Keratinocyte (primary cell): Measurements from ENCODE around the gene SPOCK3. TPM values are rescaled to one million over a fixed set of nuclear protein-coding genes. Genes with fewer than 3 reads are reported as not detected.

Experiments used
- DNase-seq: peaks from one replicate; pipeline ENCODE4 v3.0.0-alpha.2; 2011; ENCODE audit warnings: low read depth, missing footprints, low spot score
- FAIRE-seq: peaks from 2 replicates; lab custom pipeline; 2011; peaks lifted over from hg19 to GRCh38; lab: Jason Lieb, UNC
- H2AFZ ChIP-seq: 2 replicates; pipeline ENCODE4 v1.6.0; 2012; ENCODE audit warnings: low read length, control low read depth, inconsistent platforms; ENCODE audit not compliant: control insufficient read depth
- H3K27ac ChIP-seq: 2 replicates; pipeline ENCODE4 v1.5.1; 2011; ENCODE audit warnings: low read length; ENCODE audit not compliant: control insufficient read depth, insufficient read depth
- H3K27me3 ChIP-seq: 3 replicates; pipeline ENCODE4 v1.6.0; 2011; ENCODE audit warnings: low read length; ENCODE audit not compliant: control insufficient read depth, insufficient read depth; ENCODE audit errors: extremely low read depth
- H3K36me3 ChIP-seq, 2 experiments: 2 replicates in 1 of 2; 3 replicates in 1 of 2; pipeline ENCODE4 v1.5.1; 2011; ENCODE audit warnings: low read length in 2 of 2, mild to moderate bottlenecking in 1 of 2; ENCODE audit not compliant: control insufficient read depth in 2 of 2, insufficient read depth in 2 of 2; ENCODE audit errors: extremely low read depth in 1 of 2
- H3K4me1 ChIP-seq: 3 replicates; pipeline ENCODE4 v1.5.1; 2011; ENCODE audit warnings: low read length; ENCODE audit not compliant: control insufficient read depth, insufficient read depth; ENCODE audit errors: extremely low read depth
- H3K4me2 ChIP-seq: 3 replicates; pipeline ENCODE4 v1.6.0; 2011; ENCODE audit warnings: low read depth, low read length; ENCODE audit not compliant: control insufficient read depth, insufficient read depth; ENCODE audit errors: extremely low read depth
- H3K4me3 ChIP-seq, 3 experiments: fragments of 200-600 bp in 1 of 3; sonication (generic) in 1 of 3; 2 replicates in 2 of 3; 3 replicates in 1 of 3; pipeline ENCODE4 v1.5.1; 2011 to 2016; ENCODE audit warnings: low read length in 3 of 3, mild to moderate bottlenecking in 3 of 3, control low read depth in 2 of 3, inconsistent platforms in 1 of 3, low read depth in 1 of 3, mixed read lengths in 1 of 3, mixed run types in 1 of 3, moderate library complexity in 1 of 3; ENCODE audit not compliant: control insufficient read depth in 2 of 3, insufficient read depth in 2 of 3; ENCODE audit errors: extremely low read depth in 1 of 3
- H3K79me2 ChIP-seq: 2 replicates; pipeline ENCODE4 v1.6.0; 2012; ENCODE audit warnings: low read length; ENCODE audit not compliant: control insufficient read depth, insufficient read depth
- H3K9ac ChIP-seq: 3 replicates; pipeline ENCODE4 v1.6.0; 2011; ENCODE audit warnings: low read length; ENCODE audit not compliant: control insufficient read depth, insufficient read depth; ENCODE audit errors: extremely low read depth
- H3K9me1 ChIP-seq: 3 replicates; pipeline ENCODE4 v1.6.0; 2011; ENCODE audit warnings: low read length; ENCODE audit not compliant: control insufficient read depth, insufficient read depth; ENCODE audit errors: extremely low read depth
- H3K9me3 ChIP-seq: 2 replicates; pipeline ENCODE4 v1.5.1; 2012; ENCODE audit warnings: low read depth, low read length; ENCODE audit not compliant: control insufficient read depth
- H4K20me1 ChIP-seq: 3 replicates; pipeline ENCODE4 v1.6.0; 2011; ENCODE audit warnings: low read length; ENCODE audit not compliant: control insufficient read depth, insufficient read depth; ENCODE audit errors: extremely low read depth
- CTCF ChIP-seq, 3 experiments: IDR thresholded peaks in 1 of 3; conservative IDR thresholded peaks in 1 of 3; optimal IDR thresholded peaks in 1 of 3; 2 replicates in 2 of 3; 3 replicates in 1 of 3; pipeline versions ENCODE3 to v1.5.1; 2011; ENCODE audit warnings: low read length in 3 of 3, mild to moderate bottlenecking in 3 of 3, moderate library complexity in 2 of 3, control low read depth in 1 of 3, inconsistent platforms in 1 of 3; ENCODE audit not compliant: insufficient read depth in 2 of 3; ENCODE audit errors: extremely low read depth in 1 of 3
- EZH2 ChIP-seq: IDR thresholded peaks from one replicate; pipeline ENCODE4 v1.6.1; 2012; ENCODE audit warnings: inconsistent platforms, mild to moderate bottlenecking, low read length, moderate library complexity
- dilution Hi-C: fragments of 300-500 bp; cut with MboI; formaldehyde crosslinking; loops from one replicate; pipeline ENCODE4 v1.7.0; 2020; ENCODE audit warnings: low sequenced_read_pairs; ENCODE audit not compliant: extremely low pct_ligation_motif_present
- polyA plus RNA-seq, 5 experiments: library from polyadenylated mRNA; depleted of rRNA in 3 of 5; stranded (reverse) in 3 of 5; stranded (forward) in 1 of 5; unstranded in 1 of 5; fragments of >200 nt; gene quantifications; 1 replicate in 1 of 5; 2 replicates in 3 of 5; 3 replicates in 1 of 5; pipeline versions ENCODE4 v1.2.1 to v1.2.3, GENCODE V29; 2011 to 2012; ENCODE audit warnings: missing spikeins in 2 of 5, low read depth in 1 of 5, low replicate concordance in 1 of 5

SPOCK3 gene
- polyA plus RNA-seq, 1 donor (not counting 4 experiments of a cell fraction or from before 2014, with no cell fraction given): not detected

GRCh38 chr4:167105857-167106256, 128.4 kb downstream of the SPOCK3 start:
- no peaks in the 10 kb centered on the region for H3K27me3 ChIP-seq
- H3K4me3 ChIP-seq: no peak overlapping the region
- no peak for TF ChIP-seq CTCF (optimal IDR thresholded peaks at IDR 0.05 in 1 of 3, IDR thresholded peaks at IDR 0.05 in 1 of 3, conservative IDR thresholded peaks at IDR 0.05 in 1 of 3; ENCODE audit: extremely low read depth in 1 of 3, insufficient read depth in 2 of 3, low read length in 3 of 3)
- TF ChIP-seq EZH2: no peak
- H3K4me2 ChIP-seq: no peak overlapping the region
- no peak overlapping the region for H2AFZ ChIP-seq
- dilution Hi-C loops: no loop called here
- no peaks in the 10 kb centered on the region for H4K20me1 ChIP-seq
- H3K9me1 ChIP-seq: no peaks in the 10 kb centered on the region
- no peaks in the 10 kb centered on the region for H3K9me3 ChIP-seq
- DNase-seq: no peak
- no peak overlapping the region for H3K9ac ChIP-seq
- no peaks in the 10 kb centered on the region for H3K4me1 ChIP-seq
- no peak overlapping the region for H3K27ac ChIP-seq
- no peak for FAIRE-seq
- no peaks in the 10 kb centered on the region for H3K79me2 ChIP-seq
- H3K36me3 ChIP-seq: no peaks in the 10 kb centered on the region

GRCh38 chr4:167102475-167102874, 131.8 kb downstream of the SPOCK3 start:
- Histone ChIP-seq H3K27ac (no peak overlapping the region), H3K4me1 (no peaks in the 10 kb centered on the region), H3K9me1 (no peaks in the 10 kb centered on the region), H3K9me3 (no peaks in the 10 kb centered on the region), H3K79me2 (no peaks in the 10 kb centered on the region), H3K27me3 (no peaks in the 10 kb centered on the region), H3K36me3 (no peaks in the 10 kb centered on the region), H3K9ac (no peak overlapping the region), H4K20me1 (no peaks in the 10 kb centered on the region), H3K4me2 (no peak overlapping the region), H2AFZ (no peak overlapping the region), H3K4me3 (no peak overlapping the region)
- FAIRE-seq (no peak), DNase-seq (no peak)
- TF ChIP-seq EZH2: no peak
- no peak for TF ChIP-seq CTCF (optimal IDR thresholded peaks at IDR 0.05 in 1 of 3, IDR thresholded peaks at IDR 0.05 in 1 of 3, conservative IDR thresholded peaks at IDR 0.05 in 1 of 3; ENCODE audit: extremely low read depth in 1 of 3, insufficient read depth in 2 of 3, low read length in 3 of 3)
- dilution Hi-C loops: no loop called here
